ENCODE results near the gene AKR7A2.

The AKR7A2 gene

GRCh38 chr1:19341201-19342061, 29.5 kb upstream of the AKR7A2 start:
- no peak overlapping the region for H3K4me3 ChIP-seq (ENCODE audit: low read depth, low read length)
- TF ChIP-seq CTCF (IDR thresholded peaks at IDR 0.05; ENCODE audit: low read depth, low read length, missing control alignments) = peak; percentile 95
- in situ Hi-C loops (cut with HindIII; ENCODE audit: low sequenced_read_pairs) = loop anchor here (5.0 kb wide), 1 partner anchor 36 kb away; no protein-coding TSS in a partner anchor
- peak; percentile 33 for DNase-seq (ENCODE audit: low read depth)

- no peak overlapping the region for H3K4me3 ChIP-seq (ENCODE audit: low read depth, low read length)
- in situ Hi-C loops (cut with HindIII; ENCODE audit: low sequenced_read_pairs) = loop anchor here (5.0 kb wide), 1 partner anchor 37 kb away; no protein-coding TSS in a partner anchor
- no peak for DNase-seq (ENCODE audit: low read depth)
- no peak for TF ChIP-seq CTCF (IDR thresholded peaks at IDR 0.05; ENCODE audit: low read depth, low read length, missing control alignments)
Measured at GRCh38 chr1:19340387-19340937, 28.5 kb upstream of the AKR7A2 start.

- no peak for TF ChIP-seq CTCF (IDR thresholded peaks at IDR 0.05; ENCODE audit: low read depth, low read length, missing control alignments)
- no peak overlapping the region for H3K4me3 ChIP-seq (ENCODE audit: low read depth, low read length)
- no peak for DNase-seq (ENCODE audit: low read depth)
- in situ Hi-C loops (cut with HindIII; ENCODE audit: low sequenced_read_pairs) = no loop called here
Measured at GRCh38 chr1:19339214-19339861, 27.4 kb upstream of the AKR7A2 start.

GRCh38 chr1:19338323-19338762, 26.4 kb upstream of the AKR7A2 start:
- no peak overlapping the region for H3K4me3 ChIP-seq (ENCODE audit: low read depth, low read length)
- peak; percentile 47 for TF ChIP-seq CTCF (IDR thresholded peaks at IDR 0.05; ENCODE audit: low read depth, low read length, missing control alignments)
- no peak for DNase-seq (ENCODE audit: low read depth)
- in situ Hi-C loops (cut with HindIII; ENCODE audit: low sequenced_read_pairs) = no loop called here

DNA sequence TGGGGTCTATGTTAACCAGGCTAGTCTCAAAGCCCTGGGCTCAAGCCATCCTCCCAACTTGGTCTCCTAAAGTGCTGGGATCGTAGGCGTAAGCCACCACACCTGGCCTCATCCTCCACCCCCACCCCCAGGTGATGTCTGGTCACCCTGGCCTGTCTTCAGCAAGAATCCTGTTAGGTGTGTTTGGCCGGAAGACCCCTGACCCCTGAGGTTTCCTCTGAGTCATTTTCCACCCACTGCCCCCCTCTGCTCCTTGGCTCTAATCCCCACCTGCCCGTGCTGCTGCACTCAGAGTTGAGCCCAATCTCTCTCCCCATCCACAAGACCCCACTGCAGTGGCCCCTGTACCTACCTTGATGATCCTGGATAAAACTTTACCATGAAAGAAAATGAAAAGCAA, 25.3 kb upstream of the AKR7A2 start:
- DNase-seq (ENCODE audit: low read depth) = no peak
- no peak for TF ChIP-seq CTCF (IDR thresholded peaks at IDR 0.05; ENCODE audit: low read depth, low read length, missing control alignments)
- in situ Hi-C loops (cut with HindIII; ENCODE audit: low sequenced_read_pairs) = no loop called here
- no peak overlapping the region for H3K4me3 ChIP-seq (ENCODE audit: low read depth, low read length)

DNA sequence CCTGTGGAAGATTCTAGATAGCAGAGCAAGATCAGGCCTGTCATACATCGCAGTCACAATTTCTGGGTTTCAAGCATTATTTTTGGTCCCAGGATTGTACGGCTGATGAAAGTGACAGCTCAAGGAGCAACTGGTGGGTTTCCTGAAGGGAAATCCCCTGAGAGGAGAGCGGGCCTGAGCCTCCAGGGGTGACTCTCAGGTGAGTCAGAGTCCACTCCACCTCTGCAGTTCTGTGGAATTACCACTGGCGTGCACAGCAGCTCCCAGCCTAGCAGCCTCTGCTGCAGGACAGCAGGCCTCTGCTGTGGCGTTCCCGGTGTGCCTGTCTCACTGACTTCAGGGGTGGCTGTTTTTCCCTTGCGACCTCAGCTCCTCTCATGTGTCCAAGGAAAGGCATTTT, 24.6 kb upstream of the AKR7A2 start:
- TF ChIP-seq CTCF (IDR thresholded peaks at IDR 0.05; ENCODE audit: low read depth, low read length, missing control alignments) = no peak
- no peak for DNase-seq (ENCODE audit: low read depth)
- H3K4me3 ChIP-seq (ENCODE audit: low read depth, low read length) = no peak overlapping the region
- in situ Hi-C loops (cut with HindIII; ENCODE audit: low sequenced_read_pairs) = no loop called here
